GM19324 (cell line): ENCODE results near the gene PEMT.

ENCODE experiments used
- ATAC-seq: cut with Tn5 transposase; IDR thresholded peaks from one replicate; pipeline ENCODE4 v1.9.1; 2021; ENCODE audit warnings: mild to moderate bottlenecking, moderate library complexity; ENCODE audit not compliant: unreplicated experiment, low FRiP score

Gene PEMT

GRCh38 chr17:17538417-17539391 lies 52.8 kb downstream of the PEMT start:
- ATAC-seq = no peak

GRCh38 chr17:17537311-17538099 lies 54.0 kb downstream of the PEMT start:
- no peak for ATAC-seq

- ATAC-seq = no peak
Measured at GRCh38 chr17:17536702-17537101, 54.8 kb downstream of the PEMT start.

- no peak for ATAC-seq
Measured at GRCh38 chr17:17535957-17536356, 55.6 kb downstream of the PEMT start.

- no peak for ATAC-seq
Measured at GRCh38 chr17:17533901-17534441, 57.5 kb downstream of the PEMT start.

- ATAC-seq = no peak
Measured at GRCh38 chr17:17532991-17533390, 58.5 kb downstream of the PEMT start.

GRCh38 chr17:17531156-17531555 lies 60.4 kb downstream of the PEMT start:
- ATAC-seq = no peak

GRCh38 chr17:17528696-17529652 lies 62.5 kb downstream of the PEMT start:
- no peak for ATAC-seq

- ATAC-seq = no peak
Measured at GRCh38 chr17:17527956-17528500, 63.5 kb downstream of the PEMT start.

- no peak for ATAC-seq
Measured at GRCh38 chr17:17527534-17527933, 64.0 kb downstream of the PEMT start.

- no peak for ATAC-seq
Measured at GRCh38 chr17:17526369-17526768, 65.1 kb downstream of the PEMT start.

- no peak for ATAC-seq
Measured at GRCh38 chr17:17525956-17526355, 65.6 kb downstream of the PEMT start.

GRCh38 chr17:17525311-17525710 lies 66.2 kb downstream of the PEMT start:
- ATAC-seq = no peak

- no peak for ATAC-seq
Measured at GRCh38 chr17:17523731-17524490, 67.6 kb downstream of the PEMT start.

- ATAC-seq = no peak
Measured at GRCh38 chr17:17523001-17523730, 68.3 kb downstream of the PEMT start.

- no peak for ATAC-seq
Measured at GRCh38 chr17:17520599-17521232, 70.8 kb downstream of the PEMT start.

- ATAC-seq = no peak
Measured at GRCh38 chr17:17519886-17520285, 71.6 kb downstream of the PEMT start.

GRCh38 chr17:17518951-17519350 lies 72.6 kb downstream of the PEMT start:
- no peak for ATAC-seq
